NCI-H345 treated with DMSO at 0.1 percent for 48 hours (cell line): Measurements from ENCODE around the gene NRARP.

Source experiments
- DNase-seq: peaks from one replicate; lab custom pipeline; 2025; ENCODE audit not compliant: unreplicated experiment; lab: John Stamatoyannopoulos, UW

Gene NRARP

DNA sequence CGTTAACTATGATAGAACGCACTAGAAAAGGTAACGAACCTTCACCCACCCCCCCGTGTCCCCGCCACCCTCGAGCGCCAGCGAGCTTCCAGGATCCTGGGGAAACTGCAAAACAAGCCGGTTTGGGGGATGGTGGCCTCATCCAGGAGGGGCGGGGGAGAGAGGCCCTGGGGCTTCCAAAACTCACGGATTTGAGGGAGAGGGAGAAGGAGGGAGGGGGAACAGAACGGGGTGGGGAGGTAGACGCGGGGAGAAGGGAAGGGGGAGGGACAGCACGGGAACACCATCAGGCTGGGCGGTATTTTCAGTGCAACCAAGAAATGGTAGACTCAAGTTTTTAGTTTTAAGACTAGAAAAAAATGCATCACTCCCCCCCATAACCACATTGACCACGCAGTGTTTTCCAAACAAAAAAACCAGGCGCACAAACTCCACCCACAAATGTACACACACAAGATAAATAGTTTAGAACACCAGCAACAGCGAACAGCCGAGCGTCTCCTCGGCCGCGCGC, 1.4 kb downstream of the NRARP start:
- no peak for DNase-seq

DNA sequence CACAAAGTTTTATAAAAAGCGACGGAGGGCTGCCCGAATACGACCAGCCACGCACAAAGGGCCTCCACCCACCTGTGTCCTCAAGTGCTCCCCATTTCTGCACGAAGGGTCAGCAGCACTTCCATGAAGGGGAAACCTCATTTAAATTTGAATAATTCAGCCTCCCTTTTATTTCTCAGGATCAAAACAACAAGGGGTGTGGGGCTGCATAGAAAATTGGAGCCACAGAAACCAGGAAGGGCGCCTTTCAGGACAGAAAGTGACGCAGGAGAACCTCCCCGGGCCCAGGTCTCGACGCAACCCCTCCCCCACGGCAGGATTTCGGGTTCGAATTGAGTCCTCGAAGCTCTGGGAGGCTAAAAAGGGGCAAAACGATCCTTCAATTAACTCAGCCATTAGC, 2.1 kb downstream of the NRARP start:
- DNase-seq: no peak

DNA sequence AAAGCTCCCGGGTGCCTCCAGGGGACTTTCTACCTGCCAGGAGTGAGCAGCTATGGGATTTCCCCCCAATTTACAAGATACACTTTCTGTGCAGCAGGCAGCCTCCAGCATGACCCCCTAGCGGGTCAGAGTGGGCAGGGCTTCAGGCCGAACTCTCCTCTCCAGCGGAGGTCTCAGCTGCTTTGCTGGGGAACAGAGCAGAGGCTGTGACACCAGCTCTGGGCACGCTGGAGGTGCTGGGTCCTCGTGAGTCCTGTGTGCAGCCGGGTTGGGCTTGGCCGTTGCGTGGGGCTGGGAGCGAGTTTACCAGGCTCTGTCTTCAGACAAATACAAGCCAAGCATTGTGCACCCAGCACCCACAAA, 2.9 kb downstream of the NRARP start:
- no peak for DNase-seq

DNA sequence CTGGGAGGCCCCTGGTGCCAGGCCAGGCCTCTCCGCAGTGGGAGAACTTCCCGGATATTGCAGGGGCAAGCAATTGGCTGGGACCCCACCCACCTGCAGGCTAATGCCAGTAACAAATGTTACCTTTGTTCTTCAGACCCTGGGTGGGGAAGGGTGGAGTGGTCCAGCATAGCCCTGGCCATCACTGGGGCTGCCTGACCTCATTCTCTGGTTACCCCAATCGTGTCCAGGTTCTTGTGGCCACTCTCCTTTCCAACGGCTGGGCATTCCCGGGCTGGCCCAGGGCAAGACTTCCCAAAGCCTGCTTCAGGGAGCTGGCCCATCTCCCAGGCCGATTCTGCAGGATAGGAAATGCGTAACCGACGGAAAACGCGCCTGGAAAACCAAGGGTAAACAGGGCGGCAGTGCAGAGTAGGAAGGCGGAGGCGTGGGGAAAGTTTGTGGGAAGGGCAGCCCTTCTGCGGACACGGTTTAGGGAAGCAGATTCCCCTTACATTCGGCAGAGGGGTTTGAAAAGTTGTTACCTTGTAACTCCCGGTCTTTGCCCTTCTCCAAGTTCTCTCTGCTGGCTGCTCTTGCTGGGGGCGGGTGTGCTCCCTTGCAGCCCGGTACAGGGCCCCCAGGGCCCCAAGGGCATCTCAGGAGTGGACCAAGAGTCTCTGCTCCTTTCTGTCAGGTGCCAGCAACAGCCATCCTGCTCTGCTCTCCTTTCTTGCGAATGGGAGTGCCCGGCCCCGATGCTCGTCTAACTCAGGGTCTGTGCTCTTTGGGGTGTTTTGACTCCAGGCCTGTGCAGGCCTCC, 3.5 kb downstream of the NRARP start:
- no peak for DNase-seq

DNA sequence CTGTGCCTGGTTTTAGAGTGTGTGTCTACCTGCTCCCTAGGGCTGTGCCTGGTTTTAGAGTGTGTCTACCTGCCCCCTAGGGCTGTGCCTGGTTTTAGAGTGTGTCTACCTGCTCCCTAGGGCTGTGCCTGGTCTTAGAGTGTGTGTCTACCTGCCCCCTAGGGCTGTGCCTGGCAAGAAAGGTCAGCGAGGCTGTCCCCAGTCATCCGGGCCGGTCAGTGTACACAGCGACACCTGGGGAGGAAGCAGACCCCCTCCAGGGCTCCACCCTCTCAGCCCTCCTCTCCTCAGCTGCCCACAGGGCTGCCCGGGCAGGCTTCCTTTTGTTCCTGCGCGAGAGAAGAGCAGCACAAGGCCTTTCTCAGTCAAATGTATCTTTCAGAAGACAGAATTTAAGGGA, 4.1 kb downstream of the NRARP start:
- no peak for DNase-seq

DNA sequence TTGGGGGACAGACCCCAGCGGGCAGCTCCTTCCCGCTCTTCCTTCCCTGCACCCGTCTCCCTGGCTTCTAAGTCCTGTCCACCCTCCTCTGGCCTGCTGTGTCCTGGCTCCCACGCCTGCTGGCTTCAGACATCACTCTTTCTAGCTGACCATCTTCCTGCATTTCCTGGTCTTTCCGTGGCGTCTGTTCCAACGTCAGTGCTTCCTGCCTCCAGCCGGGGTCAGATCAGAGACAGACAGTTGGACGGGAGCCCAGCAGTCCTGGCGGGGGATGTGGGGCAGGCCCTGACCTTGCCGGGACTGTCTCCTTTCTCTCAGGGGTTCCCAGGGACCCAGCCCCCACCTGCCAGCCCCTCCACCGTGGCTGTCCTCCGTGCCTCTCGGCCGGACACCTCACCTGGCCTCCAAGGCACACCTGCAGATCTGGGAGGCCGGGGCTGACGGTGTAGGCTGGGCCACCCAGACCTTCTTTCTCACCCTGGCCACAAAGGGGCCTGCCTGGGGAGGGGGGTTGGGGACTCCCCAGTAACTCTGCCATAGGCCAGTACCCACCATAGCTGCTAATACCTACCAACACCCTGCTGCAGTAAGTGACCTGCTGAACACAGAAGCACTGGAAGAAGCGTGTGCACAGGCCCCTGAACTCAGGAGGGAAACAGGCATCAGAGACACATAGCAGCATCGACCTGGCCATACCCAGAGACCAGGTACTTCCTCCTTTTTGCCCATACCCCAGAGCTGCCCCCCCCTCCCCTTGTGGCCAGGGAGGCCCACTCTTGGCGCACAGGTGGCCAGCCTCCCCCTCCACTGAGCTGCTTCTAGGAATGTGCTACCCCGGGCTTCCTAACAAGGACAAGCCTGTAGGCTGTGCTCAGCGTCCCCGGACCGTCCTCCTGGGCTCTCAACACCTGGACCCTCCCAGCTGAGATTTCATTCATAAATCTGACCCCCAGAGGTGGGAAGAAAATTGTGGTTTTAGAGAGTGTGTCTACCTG, 5.1 kb downstream of the NRARP start:
- no peak for DNase-seq

DNA sequence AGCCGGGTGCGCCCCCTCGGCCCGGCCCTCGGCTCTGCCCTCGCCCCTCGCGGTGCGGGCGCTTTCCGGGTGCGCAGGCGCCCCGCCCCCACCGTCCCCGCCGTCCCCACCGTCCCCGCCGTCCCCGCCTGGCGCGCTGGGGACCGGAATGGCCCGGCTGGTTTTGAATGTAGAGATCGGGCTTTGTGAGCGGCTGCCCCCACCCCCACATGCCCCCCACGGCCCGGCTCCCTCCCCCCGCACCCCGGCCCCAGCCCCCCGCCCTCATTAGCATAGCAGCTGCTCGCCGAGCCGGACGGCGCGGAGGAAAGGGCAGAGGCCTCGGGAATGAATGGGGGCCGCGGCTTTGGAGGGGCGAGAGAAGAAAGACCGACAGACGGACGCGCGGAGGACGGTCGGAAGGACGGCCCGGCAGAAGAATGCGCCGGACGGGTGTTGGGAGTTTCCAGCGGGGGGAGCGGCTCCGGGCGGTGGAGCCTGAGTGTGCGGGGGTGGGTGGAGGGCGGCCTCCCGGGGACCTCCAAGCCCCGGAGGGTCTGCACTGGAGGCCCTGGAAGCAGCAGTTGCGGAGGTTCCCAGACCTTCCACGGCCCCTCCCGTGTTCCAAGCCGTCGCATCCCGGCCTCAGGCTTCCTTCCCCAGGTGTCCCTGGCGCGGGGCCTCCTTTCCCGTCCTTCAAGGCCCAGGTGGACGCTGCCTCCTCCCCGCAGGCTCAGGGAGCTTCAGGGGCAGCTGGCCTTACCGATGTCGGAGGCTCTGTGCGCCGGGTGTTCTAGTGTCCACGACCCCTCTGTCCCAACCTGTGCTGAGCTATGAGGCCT, 6.0 kb downstream of the NRARP start:
- DNase-seq: no peak

DNA sequence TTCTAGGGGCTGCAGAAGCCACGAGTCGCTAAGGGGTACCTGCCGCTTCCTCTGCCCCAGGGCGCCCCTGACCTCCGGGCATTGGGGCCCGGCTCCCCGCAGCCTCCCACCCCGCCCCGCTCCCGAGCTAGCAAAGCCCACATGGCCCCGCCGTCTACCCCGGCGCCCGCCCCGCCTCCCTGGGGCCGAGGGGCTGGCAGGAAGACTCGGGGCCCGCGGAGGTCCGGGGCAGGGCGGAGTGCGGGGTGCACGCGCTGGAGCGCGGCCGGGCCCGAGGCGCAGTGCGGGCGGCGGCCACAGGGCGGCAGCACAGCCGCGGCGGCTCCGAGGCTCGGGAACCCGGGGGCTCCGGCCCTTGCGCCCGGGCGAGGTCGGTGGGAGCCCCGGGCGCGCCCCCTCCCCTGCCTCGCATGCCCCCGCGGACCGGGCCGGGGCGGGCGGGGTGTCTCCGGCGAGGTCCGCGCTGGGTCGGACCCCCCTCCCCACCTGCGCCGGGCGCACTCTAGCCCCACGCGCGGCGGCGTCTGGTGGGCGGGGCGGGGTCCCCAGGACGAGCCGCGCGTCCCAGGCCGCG, 6.7 kb downstream of the NRARP start:
- no peak for DNase-seq

DNA sequence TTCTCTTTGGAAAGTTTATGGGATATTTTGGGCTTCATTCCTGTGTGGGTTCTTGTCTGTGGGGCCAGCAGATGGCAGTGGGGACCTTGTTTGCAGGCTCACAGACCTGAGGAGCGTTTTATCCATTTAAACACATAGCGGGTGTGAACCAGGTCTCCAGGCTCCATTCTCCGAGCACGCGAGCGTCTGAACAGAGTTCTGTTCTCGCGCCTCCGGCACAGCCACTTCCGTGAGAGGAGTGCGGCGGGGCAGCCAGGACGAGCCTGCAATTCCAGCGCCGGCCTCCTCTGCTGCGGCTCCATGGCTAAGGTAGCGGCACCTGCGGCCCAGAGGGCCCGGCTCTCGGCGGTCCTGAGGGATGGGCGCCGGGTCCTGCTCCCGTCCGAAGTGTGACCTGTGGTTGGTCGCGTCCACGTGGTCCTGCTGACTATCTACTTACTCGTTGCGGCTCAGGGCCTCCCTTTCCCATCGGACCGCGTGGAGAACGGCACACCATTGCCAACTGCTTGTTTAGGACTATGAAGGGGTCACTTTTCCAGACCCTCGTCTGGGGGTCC, 7.3 kb downstream of the NRARP start:
- DNase-seq: no peak

DNA sequence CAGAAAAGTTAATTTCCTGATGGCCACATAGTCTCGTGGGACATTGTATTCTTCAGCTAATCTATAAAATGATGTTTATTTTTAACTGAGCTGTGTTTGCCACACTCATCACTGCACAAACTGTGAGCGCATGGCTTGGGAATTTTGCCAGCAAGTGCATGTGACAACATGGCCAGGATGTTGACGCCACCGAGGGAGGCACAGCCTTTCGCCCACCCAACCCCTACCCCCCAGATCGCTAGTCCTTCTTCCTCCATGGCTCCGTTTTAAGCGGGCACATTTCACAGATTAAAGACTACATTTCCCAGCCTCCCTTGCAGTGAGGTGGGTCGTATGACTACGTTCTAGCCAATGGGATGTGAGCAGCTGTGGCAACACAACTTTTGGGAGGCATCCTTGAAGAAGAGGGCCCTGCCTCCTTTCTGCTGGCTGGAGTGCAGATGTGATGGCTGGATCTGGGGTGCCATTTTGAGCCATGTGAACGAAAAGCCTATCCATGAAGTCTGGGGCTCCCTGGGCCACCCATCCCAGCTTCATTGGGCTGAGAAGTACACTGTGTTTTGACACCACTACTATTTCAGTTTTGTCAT, 7.9 kb downstream of the NRARP start:
- DNase-seq: no peak

DNA sequence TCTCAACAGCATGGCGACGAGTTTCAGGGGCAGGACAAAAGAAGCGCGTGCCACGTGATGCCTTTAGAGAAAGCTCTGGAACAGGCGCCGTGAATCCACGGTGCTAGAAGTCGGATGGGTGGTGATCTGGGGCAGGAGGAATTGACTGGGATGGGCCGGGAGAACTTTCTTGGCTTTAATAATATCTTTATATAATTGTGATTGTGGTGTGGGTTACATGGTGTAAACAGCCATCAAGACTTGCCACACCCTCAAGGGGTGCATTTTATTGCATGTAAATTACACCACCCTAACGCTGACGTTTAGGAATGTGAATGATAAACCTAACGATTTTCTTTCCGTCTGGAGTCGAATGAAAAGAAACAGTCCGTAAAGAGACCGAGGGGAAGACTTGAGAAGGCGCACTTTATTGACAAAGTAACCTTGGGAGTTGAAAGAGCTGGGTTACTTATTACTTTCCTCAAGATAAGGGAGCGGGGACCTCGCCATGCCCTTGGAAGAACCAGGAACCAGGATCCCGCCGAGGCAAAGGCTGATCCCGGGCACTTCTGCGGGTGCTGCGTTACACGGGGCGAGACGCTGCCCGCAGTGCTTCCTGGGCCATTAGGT, 8.5 kb downstream of the NRARP start:
- no peak for DNase-seq

DNA sequence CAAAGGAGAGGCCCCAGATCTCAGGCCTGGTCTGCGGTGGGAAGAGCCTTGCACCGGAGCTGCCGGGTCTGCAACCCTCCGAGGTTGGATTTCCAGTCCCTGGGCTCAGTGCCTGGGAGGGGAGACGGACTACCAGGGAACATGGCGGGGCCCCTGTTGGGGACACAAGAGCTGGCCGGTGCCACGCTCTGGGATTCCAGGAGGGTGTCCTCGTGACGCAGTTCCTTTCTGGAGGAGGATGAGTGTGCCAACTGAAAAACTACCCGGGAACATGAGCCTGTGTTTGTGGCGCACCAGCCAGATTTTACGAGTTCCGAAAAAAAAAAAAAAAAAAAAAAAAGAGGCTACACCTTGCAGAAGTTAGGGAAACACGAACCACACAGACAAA, 9.0 kb downstream of the NRARP start:
- DNase-seq: no peak

DNA sequence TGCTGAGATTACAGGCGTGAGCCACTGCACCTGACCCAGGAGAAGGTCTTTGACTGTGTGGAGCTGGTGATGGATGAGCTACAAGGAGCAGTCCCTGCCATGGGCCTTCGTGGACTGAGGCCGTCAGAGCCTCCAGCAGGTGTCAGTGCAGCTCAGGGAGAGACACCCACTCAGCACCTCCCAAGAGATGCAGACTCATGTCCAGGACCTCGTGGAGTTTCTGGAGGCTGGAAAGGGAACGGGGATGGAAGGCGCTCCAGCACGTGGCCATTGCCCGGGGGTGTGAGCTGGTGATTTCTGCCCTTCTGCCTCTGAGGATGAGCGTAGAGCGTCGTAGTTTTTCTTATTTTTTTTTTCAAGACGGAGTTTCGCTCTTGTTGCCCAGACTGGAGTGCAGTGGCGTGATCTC, 15.1 kb downstream of the NRARP start:
- peak; percentile 33 for DNase-seq

DNA sequence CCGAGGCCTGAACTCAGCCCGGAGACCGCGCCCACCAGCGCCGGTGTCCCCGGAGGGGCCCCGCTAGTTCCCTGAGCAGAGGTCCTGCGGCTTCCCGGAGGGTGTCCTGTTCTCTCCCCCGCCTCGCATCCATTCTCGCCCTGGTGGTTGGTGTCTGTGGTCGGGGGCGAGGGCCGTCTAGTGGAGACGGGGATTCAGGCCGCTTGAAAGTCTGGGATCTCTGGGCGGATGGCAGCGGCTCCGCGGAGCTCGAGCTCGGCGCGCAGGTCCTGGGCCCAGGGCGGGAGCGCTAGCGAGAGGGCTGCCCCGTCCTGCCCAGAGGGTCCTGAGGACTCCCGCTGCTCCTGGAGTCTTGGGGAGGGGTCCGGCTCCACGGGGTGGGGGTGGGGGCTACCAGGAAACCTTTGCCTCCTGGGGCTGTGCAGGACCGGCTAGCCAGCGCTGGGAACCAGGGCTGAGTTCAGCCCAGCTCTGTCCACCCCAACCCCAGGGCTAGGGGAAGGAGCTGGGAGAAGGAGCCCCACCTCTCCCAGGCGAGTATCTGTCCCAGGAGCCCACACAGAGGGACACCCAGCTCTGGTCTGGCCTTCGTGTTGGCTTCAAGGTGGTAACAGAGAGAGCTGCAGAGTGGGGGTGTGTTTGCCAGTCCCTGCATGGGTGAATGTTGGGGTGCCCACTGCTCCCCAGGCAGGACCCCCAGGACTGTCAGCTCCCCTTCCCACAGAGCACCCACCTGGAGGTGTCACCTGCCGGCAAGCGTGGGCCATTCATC, 20.5 kb downstream of the NRARP start:
- DNase-seq: no peak

DNA sequence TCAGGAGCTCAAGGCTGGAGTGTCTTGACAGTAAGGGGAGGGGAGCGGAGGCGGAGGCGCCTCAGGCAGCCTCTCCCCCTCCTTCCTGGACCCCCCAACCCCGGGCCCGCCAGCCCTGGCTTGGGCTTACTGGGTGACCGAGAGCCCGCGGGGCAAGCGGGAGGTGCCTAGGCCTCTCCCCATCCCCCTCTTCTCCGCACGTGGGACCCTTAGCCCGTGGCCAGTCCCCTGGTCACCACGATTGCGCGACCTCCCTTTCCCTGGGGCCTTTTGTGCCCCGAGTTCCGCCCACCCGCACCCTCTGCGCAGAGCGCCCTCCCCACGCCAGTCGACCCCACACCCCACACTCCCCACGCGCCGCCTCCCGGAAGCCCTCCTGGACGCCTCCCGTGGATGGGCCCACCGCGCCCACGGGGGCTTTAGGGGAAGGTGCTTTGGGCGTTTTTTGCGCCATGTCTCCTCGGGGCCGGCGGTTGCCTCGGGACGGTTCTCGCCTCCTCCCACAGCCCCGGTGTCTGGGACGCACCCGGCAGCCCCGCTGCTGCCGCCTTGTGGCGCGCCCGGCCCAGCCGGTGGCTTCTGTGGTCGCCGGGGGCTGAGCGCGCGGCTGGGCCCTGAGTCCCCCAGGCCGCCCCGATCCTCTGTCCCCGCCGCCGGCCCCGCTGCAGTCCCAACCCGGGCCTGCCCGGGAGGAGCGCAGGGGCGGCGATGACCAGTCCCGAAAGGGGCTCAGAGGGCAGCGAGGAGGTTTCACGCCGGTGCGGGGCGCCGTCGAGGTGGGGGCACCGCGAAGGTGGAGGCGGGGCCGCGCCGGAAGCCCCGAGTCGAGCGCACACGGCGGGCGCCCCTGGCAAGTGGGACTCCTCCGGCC, 21.4 kb downstream of the NRARP start:
- DNase-seq: no peak

DNA sequence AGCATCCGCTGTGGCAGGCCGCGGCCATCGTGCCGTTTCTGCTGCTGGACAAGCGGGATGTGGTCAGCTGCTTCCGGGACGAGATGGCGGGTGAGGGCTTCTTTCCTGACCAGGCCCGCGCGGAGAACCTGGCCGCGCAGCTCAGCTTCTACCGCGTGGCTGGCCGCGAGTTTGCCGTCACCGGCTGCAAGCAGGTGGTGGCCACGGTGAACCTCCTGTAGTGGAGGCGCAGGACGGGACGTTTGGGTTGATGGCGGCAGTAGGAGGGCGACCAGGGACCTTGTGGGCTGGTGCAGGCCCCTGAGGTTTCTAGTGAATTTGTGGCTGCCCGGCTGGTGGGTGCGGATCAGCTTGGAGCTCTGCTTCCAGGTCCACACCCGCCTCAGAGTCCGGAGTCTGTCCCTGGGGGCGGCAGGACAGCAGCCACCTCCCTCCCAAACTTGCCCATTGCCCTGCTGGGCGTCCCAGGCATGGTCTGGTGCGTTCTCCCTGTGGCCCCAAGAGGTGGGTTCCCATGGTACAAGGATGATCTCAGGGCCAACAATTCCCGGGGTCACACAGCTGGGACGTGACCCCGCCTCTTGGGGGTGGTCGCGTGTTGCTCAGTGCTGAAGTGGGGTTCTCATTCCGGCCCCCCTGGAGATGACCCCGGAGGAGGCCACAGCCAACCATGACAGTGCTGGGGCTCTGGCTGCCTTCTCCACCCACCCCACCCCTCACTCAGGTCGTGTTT, 22.2 kb downstream of the NRARP start:
- no peak for DNase-seq
